ENCODE results near the gene CC2D2A.

The CC2D2A gene

GRCh38 chr4:15636818-15637217 lies 167.1 kb downstream of the CC2D2A start:
- no peak overlapping the region for H3K4me3 ChIP-seq (replicated peaks; ENCODE audit: low read depth, low read length)
- TF ChIP-seq CTCF (IDR thresholded peaks at IDR 0.05; ENCODE audit: insufficient read depth, low read length, poor library complexity, severe bottlenecking), result no peak
- peaks cover 3% of the 10 kb centered on the region for H3K36me3 ChIP-seq (ENCODE audit: control insufficient read depth, insufficient read depth, low read length)
- DNase-seq (ENCODE audit: extremely low read depth, insufficient read length), result no peak
- no peaks in the 10 kb centered on the region for H3K27me3 ChIP-seq (replicated peaks; ENCODE audit: control insufficient read depth, insufficient read depth, low read length)

GRCh38 chr4:15638418-15638817 lies 168.7 kb downstream of the CC2D2A start:
- DNase-seq (ENCODE audit: extremely low read depth, insufficient read length), result no peak
- Histone ChIP-seq H3K36me3 (ENCODE audit: control insufficient read depth, insufficient read depth, low read length) (peaks cover 3% of the 10 kb centered on the region), H3K4me3 (replicated peaks; ENCODE audit: low read depth, low read length) (no peak overlapping the region), H3K27me3 (replicated peaks; ENCODE audit: control insufficient read depth, insufficient read depth, low read length) (no peaks in the 10 kb centered on the region)
- no peak for TF ChIP-seq CTCF (IDR thresholded peaks at IDR 0.05; ENCODE audit: insufficient read depth, low read length, poor library complexity, severe bottlenecking)

GRCh38 chr4:15648600-15648999 lies 178.9 kb downstream of the CC2D2A start:
- no peak for TF ChIP-seq CTCF (IDR thresholded peaks at IDR 0.05; ENCODE audit: insufficient read depth, low read length, poor library complexity, severe bottlenecking)
- Histone ChIP-seq H3K27me3 (replicated peaks; ENCODE audit: control insufficient read depth, insufficient read depth, low read length) (no peaks in the 10 kb centered on the region), H3K36me3 (ENCODE audit: control insufficient read depth, insufficient read depth, low read length) (no peaks in the 10 kb centered on the region; the same call in 1 of the 2 replicates), H3K4me3 (replicated peaks; ENCODE audit: low read depth, low read length) (no peak overlapping the region)
- DNase-seq (ENCODE audit: extremely low read depth, insufficient read length), result no peak

GRCh38 chr4:15649914-15650545 lies 180.3 kb downstream of the CC2D2A start:
- DNase-seq (ENCODE audit: extremely low read depth, insufficient read length), result no peak
- H3K27me3 ChIP-seq (replicated peaks; ENCODE audit: control insufficient read depth, insufficient read depth, low read length), result no peaks in the 10 kb centered on the region
- no peak overlapping the region for H3K4me3 ChIP-seq (replicated peaks; ENCODE audit: low read depth, low read length)
- H3K36me3 ChIP-seq (ENCODE audit: control insufficient read depth, insufficient read depth, low read length), result no peaks in the 10 kb centered on the region
- TF ChIP-seq CTCF (IDR thresholded peaks at IDR 0.05; ENCODE audit: insufficient read depth, low read length, poor library complexity, severe bottlenecking), result peak; percentile 72

Data from GM06990 (cell line).